HG03064 (cell line): Measurements from ENCODE around the gene FCN1.
"Not testable (repeated sequence)": the region's sequence is repeated elsewhere in the genome, so short reads cannot be mapped to it uniquely, and the experiment has no call there.

Experiments
- ATAC-seq: cut with Tn5 transposase; IDR thresholded peaks from one replicate; pipeline ENCODE4 v1.9.1; 2021; ENCODE audit warnings: low read depth; ENCODE audit not compliant: unreplicated experiment

FCN1 gene

GRCh38 chr9:134860510-134860909, 57.2 kb downstream of the FCN1 start:
- no peak for ATAC-seq

- ATAC-seq = peak; percentile 79
These were observed 59.5 kb downstream of the FCN1 start for GRCh38 chr9:134858051-134858841.

GRCh38 chr9:134857451-134857850, 60.3 kb downstream of the FCN1 start:
- ATAC-seq = not testable (repeated sequence)

- no peak for ATAC-seq
These were observed 61.8 kb downstream of the FCN1 start for GRCh38 chr9:134855900-134856377.
